ENCODE data around the gene CMTR1. TPM values are rescaled to one million over a fixed set of nuclear protein-coding genes. Genes with fewer than 3 reads are reported as not detected.

Gene CMTR1
- total RNA-seq: 12.8 and 20.1 TPM in 2 replicates

GRCh38 chr6:37432916-37433656 lies at the start of gene CMTR1:
Gene CMTR1 (plus strand): TSS chr6:37433221. CDS start chr6:37435630, 2,409 bp downstream.

GRCh38 chr6:37499433-37500293 lies 66.6 kb downstream of the CMTR1 start, which contains the start of gene CCDC167:
Gene CCDC167 (minus strand): TSS chr6:37499893. CDS start chr6:37499863, 30 bp downstream.

Other genes starting within 250 kb of the CMTR1 start
- gene TBC1D22B, start 175.4 kb upstream of the CMTR1 start, total RNA-seq: 6.9 and 9.9 TPM in 2 replicates
- 0.46 and 1.2 TPM in 2 replicates for gene TMEM217, start 175.1 kb upstream of the CMTR1 start, total RNA-seq
- 18.7 and 28.8 TPM in 2 replicates for gene RNF8, start 79.2 kb upstream of the CMTR1 start, total RNA-seq
- gene CCDC167, start 66.7 kb downstream of the CMTR1 start, total RNA-seq: 43.1 and 124 TPM in 2 replicates

All from airway epithelial cell (primary cell).